HL-60/S4 treated with phorbol 12-myristate 13-acetate at 8.2 ng/mL for 4 days and 3 days (cell line): ENCODE data around the gene EML6.

ENCODE experiments used
- in situ Hi-C: fragments of 300-500 bp; cut with MboI; formaldehyde crosslinking; loops from 2 replicates; pipeline ENCODE4 v1.15.0; 2022; ENCODE audit warnings: low sequenced_read_pairs

Gene EML6

DNA sequence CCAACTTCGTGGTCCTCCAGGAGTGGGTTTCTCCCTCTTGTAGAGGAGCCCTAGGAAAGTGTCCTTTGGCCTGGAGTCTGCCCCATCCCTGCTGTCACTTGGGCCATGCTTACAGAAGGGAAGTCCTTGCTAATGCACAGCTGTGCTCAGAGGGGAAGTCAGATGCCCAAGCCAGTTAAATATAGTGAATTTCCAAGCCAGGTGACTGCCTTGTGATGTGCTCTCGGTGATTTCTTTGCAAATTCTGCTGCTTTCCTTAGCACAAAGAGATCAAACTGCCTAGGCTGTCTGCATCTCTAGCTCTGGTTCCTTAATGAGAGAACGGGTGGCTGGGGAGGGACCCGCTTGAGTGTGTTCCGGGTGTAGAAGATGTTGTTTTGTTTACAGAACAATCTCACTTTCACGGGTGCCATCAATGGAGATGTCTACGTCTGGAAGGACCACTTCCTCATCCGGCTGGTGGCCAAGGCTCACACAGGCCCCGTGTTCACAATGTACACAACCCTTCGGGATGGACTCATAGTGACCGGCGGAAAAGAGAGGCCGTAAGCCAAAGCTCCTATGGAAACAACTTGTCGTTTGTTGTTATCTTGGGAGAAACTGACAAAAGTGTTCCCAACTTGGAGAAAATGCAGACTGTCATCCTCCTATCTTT lies 235.4 kb downstream of the EML6 start:
- in situ Hi-C loops: no loop called here

DNA sequence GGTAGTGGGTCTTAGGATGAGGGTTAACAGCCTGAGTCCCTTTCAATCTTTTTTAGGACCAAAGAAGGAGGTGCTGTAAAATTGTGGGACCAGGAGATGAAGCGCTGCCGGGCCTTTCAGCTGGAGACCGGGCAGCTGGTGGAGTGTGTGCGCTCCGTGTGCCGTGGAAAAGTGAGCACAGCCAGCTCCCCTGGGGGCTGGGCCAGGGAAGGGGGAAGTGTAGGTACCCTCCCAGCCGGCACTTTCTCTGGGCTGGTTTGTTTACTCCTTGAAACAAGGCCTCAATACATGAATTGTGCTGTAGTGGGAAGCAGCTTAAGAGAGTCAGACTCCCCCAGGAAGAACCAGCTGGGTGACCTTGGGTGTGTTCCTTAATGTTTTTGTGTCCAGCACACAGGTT lies 236.7 kb downstream of the EML6 start:
- in situ Hi-C loops: no loop called here

DNA sequence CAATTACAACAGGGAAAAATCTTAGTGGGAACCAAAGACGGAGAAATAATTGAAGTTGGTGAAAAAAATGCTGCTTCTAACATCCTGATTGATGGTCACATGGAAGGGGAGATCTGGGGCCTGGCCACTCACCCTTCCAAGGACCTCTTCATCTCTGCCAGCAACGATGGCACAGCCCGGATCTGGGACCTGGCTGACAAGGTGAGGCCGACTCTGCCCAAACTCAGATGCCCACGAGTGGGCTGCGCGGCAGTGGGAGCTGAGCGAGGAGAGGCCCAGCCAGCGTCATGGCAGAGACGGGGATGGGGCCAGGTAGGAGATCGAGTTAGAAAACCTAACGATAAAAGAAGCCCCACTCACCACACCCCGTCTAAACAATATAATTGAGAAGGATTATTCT lies 239.0 kb downstream of the EML6 start:
- in situ Hi-C loops: no loop called here

DNA sequence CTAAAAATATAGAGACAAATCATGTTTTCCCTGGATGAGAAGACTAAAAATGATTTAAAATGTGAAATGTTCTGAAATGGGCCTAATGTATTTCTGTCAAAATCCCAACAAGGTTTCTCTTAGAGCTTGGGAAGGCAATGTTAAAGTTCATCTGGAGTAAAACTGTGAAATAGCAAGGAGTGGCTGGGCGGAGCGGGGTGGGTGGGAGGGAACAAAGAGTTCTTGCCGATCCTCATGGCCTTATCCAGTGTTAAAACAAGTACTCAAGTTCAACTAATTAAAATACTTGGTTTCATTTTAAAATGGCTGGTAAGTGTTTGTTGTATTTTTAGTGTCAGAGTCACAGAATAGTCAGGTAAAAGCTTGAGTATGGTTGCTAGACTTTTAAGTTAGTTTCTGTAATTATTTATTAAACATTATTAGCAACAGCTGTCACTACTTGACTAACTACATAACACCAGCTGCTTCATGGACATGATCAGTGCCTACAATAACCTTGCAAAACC lies 239.5 kb downstream of the EML6 start:
- in situ Hi-C loops: no loop called here

DNA sequence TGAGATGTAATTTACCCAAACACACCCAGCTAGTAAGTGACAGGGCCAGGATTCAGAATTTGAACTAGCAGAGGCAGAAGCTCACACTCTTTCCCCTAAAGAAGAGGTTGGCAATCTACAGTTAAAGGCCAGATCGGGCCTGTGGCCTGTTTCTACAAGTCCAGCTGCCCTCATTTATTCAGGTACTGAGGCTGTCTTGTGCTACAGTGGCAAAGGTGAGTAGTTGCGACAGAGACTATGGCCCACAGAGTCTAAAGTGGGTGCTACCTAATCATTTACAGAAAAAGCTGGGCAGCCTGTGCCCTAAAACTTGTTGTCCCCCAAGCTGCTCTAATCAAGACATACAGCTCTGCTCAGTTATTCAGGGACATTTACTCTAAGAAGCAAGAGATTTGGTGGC lies 240.0 kb downstream of the EML6 start:
- in situ Hi-C loops: no loop called here

DNA sequence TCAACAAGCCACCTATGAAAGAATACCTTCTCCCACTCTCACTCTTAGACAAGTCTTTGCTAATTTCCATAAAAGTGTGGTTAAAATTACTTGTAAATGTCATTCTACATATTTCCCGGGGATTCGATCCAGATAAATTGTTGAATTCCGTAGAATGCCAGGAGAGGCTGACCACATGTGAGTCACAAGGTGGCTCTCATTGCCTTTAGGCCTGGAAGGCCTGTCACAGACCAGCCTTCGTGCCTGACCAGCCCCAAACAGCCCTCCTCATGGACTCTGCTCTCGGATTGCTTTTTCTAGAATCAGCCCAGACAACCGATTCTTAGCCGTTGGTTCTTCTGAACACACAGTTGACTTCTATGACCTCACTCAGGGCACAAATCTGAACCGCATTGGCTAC lies 240.8 kb downstream of the EML6 start:
- in situ Hi-C loops: no loop called here

DNA sequence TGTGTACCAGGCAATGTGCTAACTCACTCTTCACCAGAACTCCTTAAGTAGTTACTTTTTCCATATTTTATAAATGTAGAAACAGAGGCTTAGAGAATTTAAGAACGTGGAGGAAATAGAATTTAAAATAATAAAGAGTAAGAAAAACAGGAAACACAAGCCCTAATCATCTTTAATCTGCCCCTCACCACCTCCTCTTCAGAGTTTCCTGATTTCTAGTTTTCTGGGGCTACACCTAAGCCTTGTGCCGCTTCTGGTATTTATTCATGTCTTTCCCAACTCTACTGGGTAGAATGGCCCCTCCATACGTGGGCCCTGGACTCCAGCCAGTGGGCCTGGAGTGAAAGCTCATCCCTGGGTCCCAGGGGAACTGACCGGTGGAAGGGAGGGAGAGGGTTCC lies 241.4 kb downstream of the EML6 start:
- in situ Hi-C loops: no loop called here

DNA sequence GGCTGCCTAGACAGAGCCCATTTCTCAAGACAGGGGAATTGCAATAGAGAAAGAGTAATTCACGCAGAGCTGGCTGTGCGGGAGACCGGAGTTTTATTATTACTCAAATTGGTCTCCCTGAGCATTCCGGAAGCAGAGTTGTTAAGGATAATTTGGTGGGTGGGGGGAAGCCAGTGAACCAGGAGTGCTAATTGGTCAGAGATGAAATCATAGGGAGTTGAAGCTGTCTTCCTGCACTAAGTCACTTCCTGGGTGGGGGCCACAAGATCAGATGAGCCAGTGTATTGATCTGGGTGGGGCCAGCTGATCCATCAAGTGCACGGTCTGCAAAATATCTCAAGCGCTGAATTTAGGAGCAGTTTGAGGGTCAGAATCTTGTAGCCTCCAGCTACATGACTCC lies 242.0 kb downstream of the EML6 start:
- in situ Hi-C loops: no loop called here

DNA sequence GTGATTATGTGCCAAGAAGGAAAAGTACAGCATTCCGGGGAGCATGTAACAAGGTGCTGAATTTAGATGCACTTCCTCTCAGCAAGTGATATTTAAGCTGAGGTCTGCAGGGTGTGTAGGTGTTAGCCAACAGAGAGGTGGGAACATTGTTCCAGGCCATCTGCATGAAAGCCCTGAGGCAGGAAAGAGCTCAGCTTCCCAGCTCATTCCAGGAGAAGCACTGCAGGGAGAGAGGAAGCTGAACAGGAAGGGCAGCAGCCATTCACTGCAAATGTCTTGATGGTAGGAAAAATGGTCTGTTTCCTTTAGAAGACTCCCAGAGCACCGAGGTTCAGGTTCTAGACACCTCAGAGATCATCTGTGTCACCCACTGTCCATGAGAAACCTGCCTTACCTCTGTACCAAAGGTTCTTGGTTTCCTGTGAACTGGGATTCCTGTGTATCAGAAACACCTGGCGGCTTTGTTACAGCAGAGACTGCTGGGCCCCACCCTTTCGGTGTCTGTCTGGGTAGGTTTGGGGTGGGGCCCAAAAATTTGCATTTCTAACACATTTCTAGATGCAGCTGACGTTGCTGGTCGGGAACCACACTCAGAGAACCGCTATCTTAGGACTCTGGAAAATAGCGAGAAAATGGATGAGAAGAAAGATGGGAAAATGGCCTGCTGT lies 242.8 kb downstream of the EML6 start:
- in situ Hi-C loops: no loop called here

DNA sequence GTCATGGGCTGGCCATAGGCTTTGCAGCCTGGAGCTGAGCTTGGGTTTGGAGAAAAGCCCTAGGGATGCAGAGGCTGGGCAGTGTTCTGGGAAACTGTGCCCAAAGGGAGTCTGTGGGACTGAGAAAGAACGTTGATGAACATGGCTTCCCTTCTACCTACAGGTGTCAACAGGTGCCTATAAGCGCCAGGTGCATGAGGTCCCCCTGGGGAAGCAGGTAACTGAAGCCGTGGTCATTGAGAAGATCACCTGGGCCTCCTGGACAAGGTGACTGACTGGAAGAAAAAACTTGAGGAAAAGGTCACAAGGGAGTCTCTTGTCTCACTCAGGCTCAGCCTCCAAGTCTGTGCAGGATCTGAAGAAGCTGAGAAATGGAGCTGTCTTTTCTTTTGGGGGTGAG lies 243.4 kb downstream of the EML6 start:
- in situ Hi-C loops: no loop called here

DNA sequence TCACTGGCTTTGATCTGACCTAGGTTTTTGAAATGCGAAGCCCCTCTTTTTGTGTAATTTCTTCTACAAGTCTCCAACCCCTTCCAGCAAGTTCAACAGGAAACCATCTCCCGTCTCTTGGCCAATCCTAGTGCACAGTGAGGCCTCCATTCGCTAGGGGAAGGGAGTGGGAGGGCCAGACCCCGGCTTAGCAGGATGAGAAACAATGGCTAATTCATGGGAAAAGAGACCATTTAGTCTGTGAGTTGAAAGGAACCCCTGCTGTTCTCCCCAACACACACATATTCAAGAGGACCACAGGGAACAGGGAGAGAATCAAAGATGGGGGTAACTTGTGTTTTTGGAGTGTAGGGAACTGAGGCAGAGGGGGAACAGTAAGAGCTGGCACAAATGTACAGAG lies 243.8 kb downstream of the EML6 start:
- in situ Hi-C loops: no loop called here

DNA sequence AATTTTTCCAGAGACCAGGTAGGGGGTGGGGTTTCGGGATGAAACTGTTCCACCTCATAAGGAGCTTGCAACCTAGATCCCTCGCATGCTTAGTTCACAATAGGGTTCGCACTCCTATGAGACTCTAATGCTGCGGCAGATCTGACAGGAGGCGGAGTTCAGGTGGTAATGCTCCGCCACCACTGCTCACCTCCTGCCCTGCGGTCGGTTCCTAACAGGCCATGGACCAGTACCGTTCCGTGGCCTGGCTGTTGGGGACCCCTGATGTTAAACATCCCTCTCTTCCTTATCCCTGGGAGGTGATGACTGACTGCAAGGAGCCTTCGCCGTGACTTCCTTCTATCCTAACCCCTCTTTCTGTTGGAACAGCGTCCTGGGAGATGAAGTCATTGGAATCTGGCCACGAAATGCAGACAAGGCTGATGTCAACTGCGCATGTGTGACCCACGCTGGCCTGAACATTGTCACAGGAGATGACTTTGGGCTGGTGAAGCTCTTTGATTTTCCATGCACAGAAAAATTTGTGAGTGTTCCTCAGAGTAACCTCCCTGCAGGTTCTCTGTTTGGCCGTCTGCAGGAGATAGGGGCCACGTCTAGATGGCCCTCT lies 244.4 kb downstream of the EML6 start:
- in situ Hi-C loops: no loop called here

DNA sequence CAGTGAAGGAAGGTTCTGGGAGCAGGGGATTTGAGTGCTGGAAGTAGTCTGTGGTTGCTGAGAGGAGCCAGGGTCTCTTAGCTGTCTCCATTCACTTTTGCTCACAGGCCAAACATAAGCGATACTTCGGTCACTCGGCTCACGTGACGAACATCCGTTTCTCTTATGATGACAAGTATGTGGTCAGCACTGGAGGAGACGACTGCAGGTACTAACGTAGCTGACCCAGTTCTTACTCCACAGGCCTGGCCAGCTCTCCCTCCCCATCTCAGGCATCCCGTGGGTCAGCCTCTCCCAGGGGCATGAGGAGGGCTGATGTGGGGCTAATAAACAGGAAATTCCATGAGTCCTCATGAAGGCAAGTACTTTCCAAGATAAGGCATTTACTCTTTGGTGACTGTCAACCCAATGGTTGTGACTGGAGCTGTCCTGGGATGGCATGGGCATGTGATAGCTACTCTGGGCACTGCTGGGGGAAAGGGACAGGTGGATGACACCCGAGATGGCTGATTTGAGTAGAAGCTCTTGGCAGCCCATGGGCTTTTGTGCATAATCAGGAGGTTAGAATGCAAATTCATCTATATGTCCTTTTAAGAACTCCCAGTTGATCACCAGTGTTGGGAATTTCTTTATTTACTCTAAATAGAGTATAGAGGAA lies 245.2 kb downstream of the EML6 start:
- in situ Hi-C loops: no loop called here

DNA sequence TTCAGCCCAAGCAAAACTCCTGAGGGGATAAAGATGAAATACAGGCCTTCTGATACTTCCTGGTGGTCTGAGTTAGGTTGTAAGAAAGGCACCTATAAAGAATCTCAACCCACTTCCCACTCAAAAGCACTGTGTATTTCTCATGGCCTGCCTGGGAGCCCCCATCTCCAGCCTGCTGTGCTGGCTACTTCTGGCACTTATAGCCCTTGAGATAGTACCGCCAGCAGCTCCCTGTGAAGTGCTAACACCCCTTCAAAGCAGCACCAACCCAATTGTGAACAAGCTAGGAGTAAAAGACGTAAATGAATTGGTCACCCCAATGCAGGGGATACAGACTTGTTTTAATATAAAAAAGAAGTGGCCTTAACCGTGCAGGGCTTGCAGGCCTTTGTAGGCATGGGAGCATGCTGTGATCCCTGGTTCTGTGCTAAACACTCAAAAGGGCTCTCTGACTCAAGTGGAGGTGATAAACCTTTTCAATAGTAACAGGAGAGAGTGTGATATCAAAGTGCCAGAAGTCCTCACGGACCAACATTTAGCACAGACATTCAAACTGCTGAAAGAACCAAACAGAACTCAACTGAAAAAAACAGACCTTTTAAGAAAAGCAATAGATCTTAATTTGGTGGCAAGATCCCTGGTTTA lies 246.0 kb downstream of the EML6 start:
- in situ Hi-C loops: no loop called here

DNA sequence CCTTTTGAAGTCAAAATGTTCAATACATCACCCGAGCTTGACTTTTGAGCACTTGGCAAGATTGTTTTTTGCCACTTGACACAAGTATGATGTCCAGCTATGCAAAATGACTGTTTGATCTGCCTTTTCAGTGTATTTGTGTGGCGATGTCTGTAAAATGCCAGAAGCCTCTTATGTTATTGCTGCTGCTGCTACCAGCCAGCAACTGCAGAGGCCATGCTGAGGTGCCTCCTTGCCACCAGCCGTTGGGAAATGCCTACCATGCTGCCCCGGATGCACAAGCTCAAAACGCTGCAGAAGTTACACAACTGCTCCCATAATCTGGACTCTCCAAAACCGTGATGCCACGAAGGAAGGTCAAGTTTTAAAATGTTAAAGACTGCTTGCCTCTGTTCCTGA lies 246.5 kb downstream of the EML6 start:
- in situ Hi-C loops: no loop called here

DNA sequence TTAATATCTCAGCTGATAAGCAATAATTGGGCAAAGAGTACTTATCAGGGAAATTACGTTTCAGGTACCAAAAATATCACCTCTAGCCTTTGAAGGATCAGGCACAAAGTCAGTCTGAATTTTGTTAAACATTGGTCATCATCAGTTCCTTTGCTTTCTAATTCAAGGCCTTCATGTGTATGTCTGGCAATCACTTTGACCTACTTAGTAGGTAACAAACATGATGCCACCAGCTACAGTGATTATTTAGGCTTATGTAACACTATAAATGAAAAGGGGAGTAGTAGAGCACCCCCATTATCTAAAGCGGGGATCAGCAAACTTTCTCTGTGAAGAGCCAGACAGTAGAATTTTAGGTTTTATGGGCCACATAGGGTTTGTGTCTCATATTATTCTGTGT lies 251.7 kb downstream of the EML6 start:
- in situ Hi-C loops: no loop called here

DNA sequence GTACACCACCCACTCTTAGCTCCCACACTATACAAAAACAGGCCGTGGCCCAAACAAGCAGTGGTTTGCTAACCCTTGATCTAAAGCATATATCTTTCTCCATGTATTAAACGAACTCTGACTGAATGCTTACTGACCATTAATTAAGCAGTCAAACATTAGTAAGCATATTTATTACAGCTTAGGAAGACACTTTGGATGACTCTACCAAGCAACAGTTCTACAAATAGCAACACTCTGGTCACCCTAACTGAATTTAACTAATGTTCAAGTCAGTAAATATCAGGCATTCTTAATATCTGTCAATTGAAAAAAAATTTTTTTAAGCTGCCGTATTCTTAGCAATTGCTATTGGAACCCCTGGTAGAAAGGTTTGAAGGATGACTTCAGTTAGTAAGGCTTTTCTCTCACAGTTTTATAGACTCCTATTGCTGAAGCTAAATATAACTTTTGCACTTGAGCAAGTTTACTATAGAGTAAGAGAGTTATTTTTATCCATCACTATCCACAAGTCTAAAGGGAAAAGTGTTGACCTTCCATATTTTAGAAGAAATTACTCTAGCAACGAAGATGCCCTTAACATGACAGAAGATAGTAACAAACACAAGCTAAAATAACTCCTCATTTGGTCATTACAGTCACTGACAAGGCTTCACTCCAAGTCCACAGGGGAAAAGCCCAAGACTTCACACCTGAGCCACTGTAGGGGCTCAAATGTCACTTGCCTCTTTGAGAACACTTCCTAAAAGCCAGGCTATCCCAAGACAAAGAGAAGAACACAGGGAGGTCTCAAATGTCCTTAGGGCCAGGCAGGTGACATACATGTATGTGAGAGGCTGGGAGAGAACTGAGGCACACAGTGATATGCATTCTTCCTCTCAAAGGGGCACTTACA lies 252.4 kb downstream of the EML6 start:
- in situ Hi-C loops: no loop called here

DNA sequence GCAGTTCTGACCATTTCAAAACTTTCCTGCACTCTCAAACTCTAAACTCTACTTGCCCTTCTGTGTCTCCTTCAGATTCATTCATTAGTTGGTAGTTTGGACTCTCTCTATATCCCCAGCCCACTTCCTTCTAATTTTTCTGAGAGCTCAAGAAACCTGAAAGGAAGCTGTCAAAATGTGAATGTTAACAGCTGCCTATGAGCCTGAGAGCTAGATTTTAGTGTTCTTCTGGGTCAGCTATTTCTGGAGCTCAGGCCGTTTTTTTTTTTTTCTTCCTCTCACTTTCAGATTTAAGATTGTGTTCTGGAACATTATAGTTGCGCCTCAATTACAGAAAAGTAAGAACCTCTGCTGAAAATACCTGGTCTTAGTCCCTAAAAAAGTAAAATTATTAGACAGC lies 253.7 kb downstream of the EML6 start:
- in situ Hi-C loops: no loop called here

DNA sequence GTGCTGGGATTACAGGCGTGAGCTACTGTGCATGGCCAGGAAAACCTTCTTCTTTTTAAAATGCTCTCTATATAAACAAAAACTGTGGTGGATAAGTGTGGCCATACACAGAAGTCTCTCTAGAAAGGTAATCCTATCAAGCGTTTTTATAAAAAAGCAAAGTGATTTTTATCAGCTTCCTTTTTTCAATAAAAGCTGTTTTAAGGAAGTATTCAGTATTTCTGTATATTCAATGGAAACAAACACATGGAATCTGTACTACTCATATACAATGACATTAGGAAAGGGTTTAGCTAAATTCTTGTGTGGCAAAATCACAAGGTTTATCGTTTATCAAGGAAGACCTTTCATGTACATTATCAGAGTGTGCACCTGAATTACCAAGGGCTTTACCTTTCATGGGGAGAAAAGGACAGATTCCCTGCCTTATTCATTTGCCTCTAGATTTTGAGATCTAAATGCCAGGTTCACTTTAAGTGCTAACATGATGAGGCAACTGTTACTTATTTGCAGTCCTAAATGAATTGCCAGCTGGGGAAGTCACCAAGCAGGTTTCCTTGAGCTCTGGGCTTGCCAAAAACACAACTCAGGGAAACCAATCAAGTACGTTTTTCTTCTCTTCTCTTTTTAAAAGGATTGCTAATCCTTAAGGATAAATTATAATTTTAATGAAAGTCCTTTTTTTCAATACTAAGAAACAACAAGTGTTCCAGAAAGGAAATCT lies 256.0 kb downstream of the EML6 start:
- in situ Hi-C loops: no loop called here

DNA sequence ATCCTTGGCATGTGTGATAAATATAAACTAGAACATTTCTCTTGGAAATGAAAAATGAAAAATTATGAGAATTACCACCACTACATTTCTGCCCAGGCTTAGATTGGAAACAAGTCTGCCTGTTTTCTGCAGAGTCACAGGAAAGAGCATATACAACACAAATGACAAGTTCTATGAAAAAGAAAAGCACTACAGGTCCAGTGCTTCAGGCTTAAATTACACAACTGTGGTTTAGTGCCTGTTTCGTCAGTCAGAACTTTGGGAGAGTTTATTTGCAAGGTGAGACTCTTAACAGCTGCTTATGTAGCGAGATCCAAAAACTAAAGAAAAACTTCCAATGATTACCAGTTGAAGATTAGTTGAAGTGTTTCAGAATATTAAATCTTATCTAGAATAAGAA lies 257.9 kb downstream of the EML6 start:
- in situ Hi-C loops: no loop called here
